GM10847 (cell line): Measurements from ENCODE around the gene ARHGEF3.

ENCODE experiments used
- POLR2A ChIP-seq: IDR thresholded peaks from 2 replicates; pipeline ENCODE4 v1.6.1; 2011; ENCODE audit not compliant: insufficient read length; ENCODE audit errors: extremely low read depth

ARHGEF3 gene

GRCh38 chr3:56700151-56700550, 101.6 kb downstream of the ARHGEF3 start:
- TF ChIP-seq POLR2A, result no peak

DNA sequence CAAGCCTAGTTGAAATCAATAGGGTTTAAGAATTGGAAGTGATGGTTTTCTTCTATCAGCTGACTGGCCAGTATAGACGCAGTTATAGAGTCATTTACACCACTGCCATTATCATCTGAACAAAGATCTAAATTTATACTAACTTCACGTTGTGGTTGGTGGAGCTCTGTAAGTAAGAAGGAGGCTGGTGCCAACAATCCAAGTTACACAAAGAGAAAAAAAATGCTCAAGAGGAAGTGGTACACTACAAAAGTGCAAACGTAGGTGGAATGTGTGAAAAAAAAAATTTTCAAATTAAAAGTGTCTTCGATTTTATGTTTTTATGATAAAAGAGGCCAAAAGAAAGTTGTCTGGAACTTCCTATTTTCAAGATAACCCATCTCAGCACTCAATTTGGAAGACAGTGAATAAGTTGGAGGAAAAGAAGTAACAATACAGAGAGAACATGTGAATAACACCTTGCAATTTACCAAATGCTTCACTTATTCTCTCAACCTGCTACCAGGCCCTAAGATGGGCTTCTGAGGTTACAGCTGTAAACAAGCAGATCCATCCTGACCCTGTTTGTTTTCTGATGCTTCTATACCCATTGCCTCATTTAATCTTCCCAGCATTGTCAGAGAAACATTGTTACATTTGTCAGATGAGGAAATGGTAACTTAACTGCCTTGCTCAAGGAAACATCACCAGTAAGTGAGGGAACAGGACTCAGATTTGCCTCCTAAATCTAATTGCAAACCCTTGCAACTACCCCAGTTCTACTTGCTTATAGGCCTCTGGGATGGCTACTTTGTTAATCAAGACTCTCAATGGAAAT, 106.7 kb downstream of the ARHGEF3 start:
- TF ChIP-seq POLR2A, result no peak

DNA sequence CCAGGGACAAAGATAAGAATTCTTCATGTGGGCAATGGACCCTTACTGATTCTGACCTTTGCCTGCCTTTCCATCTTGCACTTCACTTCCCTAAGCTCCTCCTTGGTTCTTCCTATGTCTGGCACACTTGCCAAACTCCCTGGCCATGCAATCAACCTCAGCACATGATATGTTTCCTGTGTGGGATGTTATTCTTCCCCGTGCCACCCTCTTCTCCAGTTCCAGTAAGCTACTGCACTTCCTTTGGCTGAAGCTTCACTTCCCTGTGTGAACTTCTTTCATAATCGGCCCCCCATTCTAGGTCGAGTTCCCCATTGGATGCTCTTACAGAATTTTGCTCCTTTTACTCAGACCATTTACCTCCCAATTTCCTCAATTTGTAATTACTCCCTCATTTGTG, 108.0 kb downstream of the ARHGEF3 start:
- TF ChIP-seq POLR2A, result no peak

GRCh38 chr3:56691165-56692000, 110.4 kb downstream of the ARHGEF3 start:
- TF ChIP-seq POLR2A, result no peak

DNA sequence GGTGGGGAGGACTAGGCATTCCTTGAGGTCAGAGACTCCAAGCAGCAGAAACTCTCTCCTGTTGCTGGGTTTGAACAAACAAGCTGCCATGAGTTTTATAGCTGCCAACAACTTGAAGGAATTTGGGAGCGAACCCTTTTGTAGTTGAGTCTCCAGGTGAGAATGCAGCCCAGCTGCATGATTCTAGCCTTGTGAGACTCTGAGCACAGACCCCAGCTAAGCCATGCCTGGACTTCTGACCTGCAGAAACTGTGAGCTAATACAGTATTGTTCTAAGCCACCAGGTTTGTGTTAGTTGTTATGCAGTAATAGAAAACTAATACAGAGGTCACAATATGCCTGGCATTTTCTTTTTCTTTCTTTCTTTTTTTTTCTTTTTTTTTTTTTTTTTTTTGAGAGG, 112.4 kb downstream of the ARHGEF3 start:
- TF ChIP-seq POLR2A, result no peak

DNA sequence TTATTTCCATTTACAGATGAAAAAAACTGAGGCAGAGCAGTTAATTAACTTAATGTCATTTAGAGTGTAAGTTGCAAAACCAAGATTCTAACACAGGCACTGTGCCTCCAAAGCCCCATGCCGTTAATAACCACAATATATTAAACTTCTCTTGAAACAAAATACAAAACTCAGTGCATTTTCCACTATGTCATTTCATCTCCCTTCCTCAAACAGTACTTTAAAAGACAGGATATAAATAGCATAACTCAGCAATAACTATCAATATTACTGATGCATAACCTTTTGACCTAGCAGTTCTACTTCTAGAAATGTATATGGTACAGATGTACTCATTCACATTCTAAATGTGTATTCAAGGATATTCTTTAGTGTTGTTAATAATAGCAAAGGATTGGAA, 113.6 kb downstream of the ARHGEF3 start:
- no peak for TF ChIP-seq POLR2A

DNA sequence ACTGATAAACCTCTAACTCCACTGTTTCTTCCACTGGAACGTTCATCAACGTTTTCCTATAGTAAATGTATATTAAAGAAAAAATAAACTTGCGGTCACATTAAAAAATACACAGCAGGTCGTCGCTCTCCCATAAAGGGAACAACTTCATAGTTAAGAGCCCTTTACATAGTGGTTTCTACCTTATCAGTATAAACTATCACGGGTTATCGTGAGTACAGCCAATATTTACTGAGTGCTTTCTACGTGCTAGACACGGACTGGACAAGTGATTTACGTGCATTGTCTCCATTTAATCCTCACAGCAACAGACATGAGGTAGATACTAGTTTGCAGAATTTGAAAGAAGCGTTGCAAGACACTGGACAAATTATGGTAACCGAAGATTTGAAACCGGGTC, 117.7 kb downstream of the ARHGEF3 start:
- no peak for TF ChIP-seq POLR2A

DNA sequence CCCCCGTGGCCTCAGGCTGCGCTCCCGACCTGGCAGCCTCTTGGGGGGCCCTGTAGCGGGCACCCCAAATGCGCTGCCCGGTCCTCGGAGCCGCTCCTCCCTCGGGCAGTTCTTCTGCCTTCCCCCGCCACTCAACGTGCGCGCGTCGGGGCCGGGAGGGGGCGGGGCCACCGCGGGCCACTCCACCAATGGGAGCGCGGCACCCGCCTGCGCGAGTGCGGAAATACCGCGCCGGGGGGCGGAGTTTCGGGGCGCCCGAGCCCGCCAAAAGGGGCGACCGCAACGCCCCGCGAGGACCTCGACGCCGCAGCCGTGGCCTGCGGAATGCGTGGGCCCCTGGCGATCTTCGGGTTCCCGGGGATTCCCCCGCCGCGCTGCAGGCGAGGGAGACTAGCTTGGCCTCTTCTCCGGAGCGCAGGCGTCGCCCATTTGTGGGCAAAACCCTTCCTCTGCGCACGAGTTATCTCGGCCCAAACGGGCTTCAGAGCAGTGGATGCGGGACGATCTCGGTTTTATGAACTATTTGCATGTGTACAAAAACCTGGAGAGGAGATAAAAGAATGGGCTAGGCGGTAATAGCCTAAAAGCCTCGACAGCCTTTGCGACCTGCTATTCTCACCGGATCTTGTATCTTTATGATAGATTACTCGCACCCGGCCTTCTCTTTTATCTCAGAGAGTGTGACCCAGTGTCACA, 118.5 kb downstream of the ARHGEF3 start, which contains the start of gene TASOR:
Gene TASOR, minus strand, starts transcription at position 144 of the 696 bp plus-strand sequence. CDS start 259 bp downstream, outside the sequence.
- peak; percentile 73 for TF ChIP-seq POLR2A

GRCh38 chr3:56682462-56683121, 119.2 kb downstream of the ARHGEF3 start:
- peak; percentile 50 for TF ChIP-seq POLR2A

- no peak for TF ChIP-seq POLR2A
These were observed 119.7 kb downstream of the ARHGEF3 start for GRCh38 chr3:56681984-56682461.

- TF ChIP-seq POLR2A, result no peak
These were observed 121.6 kb downstream of the ARHGEF3 start for GRCh38 chr3:56680054-56680580.
